Peyer's patch (tissue), 4 donors: ENCODE data around the gene TMEM131L.

Experiments
- CTCF ChIP-seq, 6 experiments: fragments of 450-650 bp in 4 of 6; fragments of 200-600 bp in 2 of 6; sonication (generic) in 1 of 6; IDR thresholded peaks; one replicate each; pipeline ENCODE4 v1.5.1; 2017 to 2019; ENCODE audit warnings: antibody characterized with exemption in 6 of 6, mild to moderate bottlenecking in 3 of 6, moderate library complexity in 1 of 6
- POLR2A ChIP-seq, 2 donors: fragments of 450-650 bp; IDR thresholded peaks; one replicate each; pipeline ENCODE4 v1.5.1; 2017; ENCODE audit warnings: antibody characterized with exemption in 2 of 2, mild to moderate bottlenecking in 2 of 2, moderate library complexity in 2 of 2

GRCh38 chr4:153468587-153468986 is 2.4 kb downstream of the TMEM131L start:
- no peak for TF ChIP-seq CTCF (IDR thresholded peaks at IDR 0.05)
- no peak for TF ChIP-seq POLR2A (IDR thresholded peaks at IDR 0.05)
